HG03135 (cell line): Measurements from ENCODE around the gene AARS2.
"Not testable (repeated sequence)": the region's sequence is repeated elsewhere in the genome, so short reads cannot be mapped to it uniquely, and the experiment has no call there.

Source experiments
- ATAC-seq: cut with Tn5 transposase; IDR thresholded peaks from one replicate; pipeline ENCODE4 v1.9.1; 2021; ENCODE audit warnings: mild to moderate bottlenecking, moderate library complexity; ENCODE audit not compliant: unreplicated experiment

Gene AARS2

DNA sequence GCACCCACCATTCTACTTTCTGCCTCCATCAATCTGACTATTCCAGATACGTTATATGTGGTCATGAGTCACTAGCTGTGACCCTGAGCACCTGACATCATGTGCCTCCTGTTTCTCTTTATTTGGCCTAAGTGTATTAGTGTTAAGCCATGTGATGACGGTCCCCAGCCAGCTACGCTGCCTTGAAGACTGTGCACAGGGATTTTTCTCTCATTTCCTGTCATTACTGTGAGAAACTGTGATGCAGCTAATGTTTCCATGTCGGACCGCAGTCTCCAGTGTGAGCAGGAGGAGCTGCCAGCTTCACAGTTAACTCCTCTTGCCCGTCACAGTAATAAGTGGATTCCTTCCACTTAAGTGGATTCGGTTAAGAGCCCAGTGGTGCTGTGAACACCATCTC is 19.4 kb upstream of the AARS2 start:
- no peak for ATAC-seq

GRCh38 chr6:44329858-44330257 is 16.7 kb upstream of the AARS2 start:
- no peak for ATAC-seq

- ATAC-seq = not testable (repeated sequence)
These were observed 15.1 kb upstream of the AARS2 start for GRCh38 chr6:44328203-44328602.

DNA sequence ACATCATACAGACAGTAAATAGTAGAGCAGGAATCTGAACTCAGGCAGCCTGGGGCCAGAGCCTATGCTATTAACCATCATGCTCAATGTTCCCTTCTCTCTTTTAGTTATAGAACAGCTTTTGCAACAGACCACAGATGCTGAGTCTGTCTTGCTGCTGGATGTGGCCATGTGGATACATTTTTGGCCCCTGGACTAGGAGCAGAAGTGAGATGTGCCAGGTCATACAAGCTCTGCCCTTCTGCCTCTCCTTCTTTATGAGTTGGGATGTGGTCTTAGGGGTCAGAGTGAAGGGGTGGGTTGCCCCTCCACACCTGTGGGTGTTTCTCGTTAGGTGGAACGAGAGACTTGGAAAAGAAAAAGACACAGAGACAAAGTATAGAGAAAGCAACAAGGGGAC is 14.6 kb upstream of the AARS2 start:
- no peak for ATAC-seq

DNA sequence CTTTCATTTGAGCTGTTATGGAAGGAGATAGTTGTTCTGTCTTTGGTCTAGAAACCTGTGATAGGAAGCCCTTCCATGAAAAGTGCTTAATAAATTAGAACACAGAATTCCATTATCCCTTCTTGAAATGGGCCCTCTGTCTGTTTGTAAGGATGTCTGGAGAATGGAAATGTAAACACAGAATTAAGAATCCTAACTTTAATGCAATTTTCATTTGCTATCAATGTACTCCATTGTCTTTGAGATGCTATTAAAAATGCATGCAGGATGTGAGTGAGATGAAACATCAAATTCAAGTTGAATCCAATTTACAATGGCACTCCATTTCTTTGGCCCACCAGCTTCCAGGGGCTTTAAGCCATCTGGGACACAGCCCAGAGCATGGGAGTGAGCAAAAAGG is 13.9 kb upstream of the AARS2 start:
- no peak for ATAC-seq

GRCh38 chr6:44321210-44321609 is 8.1 kb upstream of the AARS2 start:
- no peak for ATAC-seq

DNA sequence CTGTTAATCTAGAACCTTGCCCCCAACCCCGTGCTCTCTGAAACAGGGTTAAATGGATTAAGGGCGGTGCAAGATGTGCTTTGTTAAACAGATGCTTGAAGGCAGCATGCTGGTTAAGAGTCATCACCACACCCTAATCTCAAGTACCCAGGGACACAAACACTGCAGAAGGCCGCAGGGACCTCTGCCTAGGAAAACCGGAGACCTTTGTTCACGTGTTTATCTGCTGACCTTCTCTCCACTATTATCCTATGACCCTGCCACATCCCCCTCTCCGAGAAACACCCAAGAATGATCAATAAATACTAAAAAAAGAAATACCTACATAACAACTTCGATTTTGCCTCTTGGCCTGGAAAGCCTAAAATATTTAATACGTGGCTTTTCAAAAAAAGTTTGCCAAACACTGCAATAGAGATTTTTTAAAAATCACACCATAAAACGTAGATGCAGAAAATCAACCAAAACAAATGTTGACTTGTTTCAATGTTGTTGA is 4.0 kb upstream of the AARS2 start:
- not testable (repeated sequence) for ATAC-seq

DNA sequence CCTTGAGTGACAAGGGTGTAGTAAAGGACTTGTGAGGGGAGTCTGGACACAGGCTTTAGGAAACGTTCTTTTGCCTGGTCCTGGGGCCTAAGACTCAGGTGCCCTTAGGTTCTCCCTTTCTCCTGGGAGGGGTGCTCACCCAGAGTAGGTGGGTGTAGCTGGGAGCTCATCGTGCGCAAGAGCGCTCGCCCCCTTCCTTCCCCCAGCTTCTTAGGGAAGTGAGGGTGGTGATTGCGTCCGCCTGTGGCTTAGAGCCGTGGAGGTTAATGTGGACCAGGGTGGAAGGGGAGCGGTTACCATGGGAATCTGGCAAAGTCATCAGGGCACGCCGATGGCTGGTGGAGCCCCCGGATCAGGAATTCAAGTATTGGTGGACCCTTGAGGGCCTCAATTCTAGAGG is 3.3 kb upstream of the AARS2 start:
- no peak for ATAC-seq

DNA sequence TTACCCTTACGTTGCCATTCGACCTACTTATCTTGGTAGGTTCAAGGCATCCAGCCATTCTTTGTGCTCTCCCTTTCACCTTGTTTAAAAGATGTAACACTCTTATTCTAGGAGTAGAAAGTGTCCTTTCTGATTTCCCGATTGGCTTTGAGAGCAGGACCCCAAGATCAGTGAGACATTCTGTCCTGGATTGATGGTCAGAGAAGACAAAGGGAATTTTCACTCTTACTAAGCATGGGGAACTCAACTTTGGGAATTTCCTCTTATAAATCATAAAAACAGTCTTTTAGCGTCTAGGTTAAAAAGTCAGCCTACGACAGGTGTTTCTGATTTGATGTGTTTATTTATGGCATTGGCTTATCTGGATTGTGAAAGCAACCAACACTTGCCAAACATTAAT is 2.8 kb upstream of the AARS2 start:
- no peak for ATAC-seq

DNA sequence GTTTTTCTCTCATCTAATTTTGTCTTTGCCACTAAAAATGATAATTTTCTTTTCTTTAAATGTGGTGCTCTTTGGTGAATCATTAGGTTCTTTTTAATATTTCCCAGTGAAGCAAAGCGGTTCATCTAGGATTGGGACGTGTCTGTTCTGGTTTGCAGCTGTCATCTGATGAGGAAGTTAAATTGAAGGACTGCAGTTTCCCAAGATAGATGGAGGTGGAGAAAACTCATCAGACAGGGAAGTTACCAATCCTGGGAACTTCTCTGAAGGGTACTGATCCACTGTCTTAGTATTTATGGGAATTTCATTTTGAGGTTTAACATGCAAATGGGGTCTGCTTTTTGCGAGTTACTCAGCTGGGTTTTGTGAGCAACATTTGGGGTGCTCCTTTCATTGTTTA is 2.4 kb upstream of the AARS2 start:
- ATAC-seq = no peak

DNA sequence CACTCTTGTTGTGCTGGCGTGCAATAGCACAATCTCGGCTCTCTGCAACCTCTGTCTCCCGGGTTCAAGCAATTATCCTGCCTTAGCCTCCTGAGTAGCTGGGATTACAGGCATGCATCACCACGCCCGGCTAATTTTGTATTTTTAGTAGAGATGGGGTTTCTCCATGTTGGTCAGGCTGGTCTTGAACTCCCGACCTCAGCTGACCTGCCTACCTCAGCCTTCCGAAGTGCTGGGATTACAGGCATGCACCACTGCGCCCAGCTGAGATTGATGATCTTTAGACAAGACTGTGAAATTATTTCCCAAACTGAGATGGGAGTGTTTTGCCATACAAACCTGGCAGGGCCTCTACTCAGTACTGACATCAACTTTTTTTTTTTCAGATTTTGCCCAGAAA is 1.5 kb upstream of the AARS2 start:
- not testable (repeated sequence) for ATAC-seq

GRCh38 chr6:44311767-44312166 is 1.4 kb downstream of the AARS2 start:
- ATAC-seq = no peak

DNA sequence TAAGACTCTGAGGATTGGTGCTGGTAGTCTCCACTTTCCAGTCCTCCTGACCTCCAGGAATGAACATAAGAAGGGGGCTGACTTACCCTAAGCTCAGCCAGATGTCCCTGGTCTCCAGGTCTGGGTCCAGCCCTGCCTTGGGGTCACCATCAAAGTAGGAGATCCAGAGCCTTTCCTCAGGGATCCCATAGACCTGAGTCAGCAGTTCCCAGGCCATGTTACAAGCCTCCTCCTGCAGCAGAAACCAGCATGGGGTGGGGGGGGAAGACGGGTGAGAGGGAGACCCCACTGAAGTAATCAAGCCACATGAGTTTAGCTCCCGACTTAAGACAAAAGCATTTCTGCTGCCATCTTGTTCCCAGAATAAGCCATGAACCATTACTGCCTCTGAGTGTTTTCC is 1.8 kb downstream of the AARS2 start:
- no peak for ATAC-seq

DNA sequence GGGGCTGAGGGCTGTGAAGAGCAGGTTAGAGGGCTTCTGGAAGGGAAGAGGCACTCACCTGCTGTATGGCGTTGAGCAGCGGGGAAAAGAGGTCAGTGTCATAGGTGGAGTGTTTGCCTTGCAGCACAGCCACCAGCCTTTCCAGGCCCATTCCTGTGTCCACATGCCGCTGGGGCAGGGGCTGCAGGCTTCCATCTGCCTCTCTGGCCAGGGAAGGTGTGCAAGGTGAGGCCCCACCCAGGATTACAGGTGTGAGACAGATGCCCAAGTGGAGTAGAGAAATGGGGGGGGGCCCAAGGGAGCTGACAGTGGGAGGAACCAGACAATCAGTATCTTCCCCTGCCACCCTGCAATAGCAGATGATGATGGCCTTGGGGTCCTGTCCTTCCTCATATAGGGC is 2.9 kb downstream of the AARS2 start:
- ATAC-seq = no peak

DNA sequence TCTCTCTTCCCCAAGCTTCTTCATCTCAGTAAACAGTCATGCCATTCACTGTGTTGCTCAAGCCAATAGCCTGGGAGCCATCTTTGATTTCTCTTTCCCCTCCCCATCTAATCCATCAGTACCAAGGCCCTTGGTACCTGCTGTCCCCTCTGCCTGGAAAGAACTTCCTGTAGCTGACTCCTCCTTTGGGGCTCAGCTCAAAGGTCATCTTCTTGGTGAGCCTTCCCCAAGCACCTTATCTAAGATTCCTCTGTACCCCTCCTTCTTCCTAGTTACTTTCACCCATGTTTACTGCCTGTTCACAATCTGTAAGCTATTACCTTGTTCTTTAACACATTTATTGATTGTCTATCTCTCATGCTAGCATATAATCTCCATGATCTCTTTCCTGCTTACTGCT is 3.5 kb downstream of the AARS2 start:
- no peak for ATAC-seq

- no peak for ATAC-seq
These were observed 4.1 kb downstream of the AARS2 start for GRCh38 chr6:44309092-44309491.

DNA sequence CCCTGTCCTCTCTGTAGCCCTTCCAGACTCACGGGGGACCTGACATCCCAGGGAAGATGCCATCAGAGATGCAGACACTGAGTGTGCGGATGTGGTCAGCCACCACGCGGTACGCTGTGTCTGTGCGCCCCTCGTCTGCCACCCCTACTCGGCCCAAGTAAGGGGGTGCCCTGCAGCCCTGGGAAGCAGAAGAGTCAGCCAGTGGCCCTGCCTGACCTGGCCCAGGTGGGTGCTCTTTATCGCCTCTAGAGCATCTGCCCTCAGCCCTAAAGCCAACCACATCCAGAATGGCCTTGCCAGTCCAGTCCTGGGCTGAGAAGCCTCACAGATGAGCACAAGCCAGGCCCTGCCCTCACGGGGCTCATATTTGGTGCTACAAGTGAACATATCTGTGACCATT is 5.9 kb downstream of the AARS2 start:
- no peak for ATAC-seq

GRCh38 chr6:44306710-44307109 is 6.4 kb downstream of the AARS2 start:
- no peak for ATAC-seq

DNA sequence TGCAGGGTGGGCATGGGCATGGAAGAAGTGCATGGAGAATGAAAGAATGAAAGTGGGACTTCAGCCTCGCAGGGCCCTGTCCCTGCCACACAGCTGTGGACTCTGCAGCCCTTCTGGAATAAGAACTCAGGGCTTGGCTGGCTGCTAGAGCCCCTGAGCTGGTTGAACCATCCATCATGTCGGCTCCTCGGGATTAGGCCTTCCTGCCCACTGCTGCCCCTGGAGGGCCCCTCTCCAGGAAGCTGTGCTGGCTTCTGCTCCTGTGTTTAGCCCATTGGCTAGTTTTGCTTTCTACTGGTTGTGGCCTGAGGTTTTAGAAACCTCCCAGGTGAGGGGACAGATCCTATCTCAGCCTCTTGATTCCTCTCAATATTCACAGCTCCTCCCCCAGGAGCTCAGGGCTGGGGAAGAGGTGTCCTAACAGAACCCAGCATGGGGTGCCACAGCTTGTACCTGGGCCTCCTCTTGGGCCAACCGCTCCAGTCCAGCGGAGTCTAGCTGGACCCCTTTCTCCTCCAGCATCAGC is 7.9 kb downstream of the AARS2 start:
- ATAC-seq = no peak

GRCh38 chr6:44304282-44305199 is 8.6 kb downstream of the AARS2 start:
- ATAC-seq = no peak

DNA sequence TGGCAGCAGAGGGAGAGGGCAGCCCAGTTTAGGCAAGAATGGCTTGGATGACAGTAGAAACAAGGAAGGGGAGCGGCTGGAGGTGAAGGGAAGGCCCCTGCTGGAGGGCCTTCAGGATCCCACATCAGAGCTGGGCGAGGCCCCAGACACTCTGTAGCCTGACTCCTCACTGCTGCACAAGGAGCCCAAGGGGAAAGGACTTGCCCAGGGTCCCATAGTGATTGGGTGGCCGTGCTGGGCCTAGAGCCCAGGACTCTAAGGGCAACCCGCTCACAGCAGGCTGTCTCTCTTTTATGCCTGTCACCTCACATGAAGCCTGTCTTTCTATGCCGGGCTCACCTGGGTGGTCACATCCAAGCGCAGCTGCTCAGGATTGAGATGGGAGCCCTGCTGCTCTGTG is 9.3 kb downstream of the AARS2 start:
- no peak for ATAC-seq

GRCh38 chr6:44302856-44303255 is 10.3 kb downstream of the AARS2 start:
- ATAC-seq = no peak
